ENCODE results near the gene MORN5.

- TF ChIP-seq GATA3 (IDR thresholded peaks at IDR 0.05; ENCODE audit: low read depth, low read length) (no peak), GATA2 (IDR thresholded peaks at IDR 0.05; ENCODE audit: low read depth, low read length) (no peak)
Observed at GRCh38 chr9:122134822-122135528, 24.7 kb upstream of the MORN5 start.

Data from SH-SY5Y (cell line).